HL-60 (cell line): ENCODE data around the gene CERS6.

Experiments
- POLR2AphosphoS5 ChIP-seq: IDR thresholded peaks from 2 replicates; pipeline ENCODE4 v1.6.1; 2012; ENCODE audit warnings: low read depth
- SPI1 ChIP-seq: IDR thresholded peaks from 2 replicates; pipeline ENCODE4 v1.6.1; 2012; ENCODE audit warnings: low read depth, mild to moderate bottlenecking, borderline replicate concordance
- TF ChIP-seq, protein P1 (sequence below): IDR thresholded peaks from 2 replicates; pipeline ENCODE4 v1.6.1; 2012; ENCODE audit warnings: low read depth; ENCODE audit not compliant: insufficient replicate concordance
- TF ChIP-seq, protein P2 (sequence below): IDR thresholded peaks from one replicate; pipeline ENCODE4 v1.5.1; 2011; ENCODE audit warnings: low read length, control low read depth, inconsistent platforms; ENCODE audit not compliant: insufficient read depth

DNA sequence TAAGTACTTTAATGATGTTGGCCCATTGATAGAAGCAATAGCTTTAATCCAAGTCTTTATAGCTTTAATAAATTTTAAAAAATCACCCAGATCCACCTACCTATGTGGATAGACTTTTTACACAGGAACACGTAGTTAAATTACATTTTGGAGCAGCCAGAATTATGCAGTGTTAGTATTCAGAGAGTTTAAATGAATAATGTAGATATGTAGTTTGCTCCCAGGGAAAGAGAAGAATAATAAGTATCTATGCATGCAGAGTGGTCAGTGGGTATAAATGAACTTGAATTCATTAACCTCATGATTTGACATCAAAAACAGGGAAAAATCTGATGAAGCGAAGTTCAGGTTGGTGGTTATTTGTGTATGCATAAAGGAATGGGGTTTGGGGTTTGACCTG is 146.3 kb downstream of the CERS6 start:
- TF ChIP-seq POLR2AphosphoS5 (no peak), SPI1 (no peak)
- TF ChIP-seq, protein P1, sequence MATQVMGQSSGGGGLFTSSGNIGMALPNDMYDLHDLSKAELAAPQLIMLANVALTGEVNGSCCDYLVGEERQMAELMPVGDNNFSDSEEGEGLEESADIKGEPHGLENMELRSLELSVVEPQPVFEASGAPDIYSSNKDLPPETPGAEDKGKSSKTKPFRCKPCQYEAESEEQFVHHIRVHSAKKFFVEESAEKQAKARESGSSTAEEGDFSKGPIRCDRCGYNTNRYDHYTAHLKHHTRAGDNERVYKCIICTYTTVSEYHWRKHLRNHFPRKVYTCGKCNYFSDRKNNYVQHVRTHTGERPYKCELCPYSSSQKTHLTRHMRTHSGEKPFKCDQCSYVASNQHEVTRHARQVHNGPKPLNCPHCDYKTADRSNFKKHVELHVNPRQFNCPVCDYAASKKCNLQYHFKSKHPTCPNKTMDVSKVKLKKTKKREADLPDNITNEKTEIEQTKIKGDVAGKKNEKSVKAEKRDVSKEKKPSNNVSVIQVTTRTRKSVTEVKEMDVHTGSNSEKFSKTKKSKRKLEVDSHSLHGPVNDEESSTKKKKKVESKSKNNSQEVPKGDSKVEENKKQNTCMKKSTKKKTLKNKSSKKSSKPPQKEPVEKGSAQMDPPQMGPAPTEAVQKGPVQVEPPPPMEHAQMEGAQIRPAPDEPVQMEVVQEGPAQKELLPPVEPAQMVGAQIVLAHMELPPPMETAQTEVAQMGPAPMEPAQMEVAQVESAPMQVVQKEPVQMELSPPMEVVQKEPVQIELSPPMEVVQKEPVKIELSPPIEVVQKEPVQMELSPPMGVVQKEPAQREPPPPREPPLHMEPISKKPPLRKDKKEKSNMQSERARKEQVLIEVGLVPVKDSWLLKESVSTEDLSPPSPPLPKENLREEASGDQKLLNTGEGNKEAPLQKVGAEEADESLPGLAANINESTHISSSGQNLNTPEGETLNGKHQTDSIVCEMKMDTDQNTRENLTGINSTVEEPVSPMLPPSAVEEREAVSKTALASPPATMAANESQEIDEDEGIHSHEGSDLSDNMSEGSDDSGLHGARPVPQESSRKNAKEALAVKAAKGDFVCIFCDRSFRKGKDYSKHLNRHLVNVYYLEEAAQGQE: no peak
- TF ChIP-seq, protein P2, sequence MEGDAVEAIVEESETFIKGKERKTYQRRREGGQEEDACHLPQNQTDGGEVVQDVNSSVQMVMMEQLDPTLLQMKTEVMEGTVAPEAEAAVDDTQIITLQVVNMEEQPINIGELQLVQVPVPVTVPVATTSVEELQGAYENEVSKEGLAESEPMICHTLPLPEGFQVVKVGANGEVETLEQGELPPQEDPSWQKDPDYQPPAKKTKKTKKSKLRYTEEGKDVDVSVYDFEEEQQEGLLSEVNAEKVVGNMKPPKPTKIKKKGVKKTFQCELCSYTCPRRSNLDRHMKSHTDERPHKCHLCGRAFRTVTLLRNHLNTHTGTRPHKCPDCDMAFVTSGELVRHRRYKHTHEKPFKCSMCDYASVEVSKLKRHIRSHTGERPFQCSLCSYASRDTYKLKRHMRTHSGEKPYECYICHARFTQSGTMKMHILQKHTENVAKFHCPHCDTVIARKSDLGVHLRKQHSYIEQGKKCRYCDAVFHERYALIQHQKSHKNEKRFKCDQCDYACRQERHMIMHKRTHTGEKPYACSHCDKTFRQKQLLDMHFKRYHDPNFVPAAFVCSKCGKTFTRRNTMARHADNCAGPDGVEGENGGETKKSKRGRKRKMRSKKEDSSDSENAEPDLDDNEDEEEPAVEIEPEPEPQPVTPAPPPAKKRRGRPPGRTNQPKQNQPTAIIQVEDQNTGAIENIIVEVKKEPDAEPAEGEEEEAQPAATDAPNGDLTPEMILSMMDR: no peak
